Measurements from ENCODE around the gene TNS1.
A peak's percentile ranks its signal among the peaks of the same experiment; 100 is the strongest.

The TNS1 gene

GRCh38 chr2:217997510-217997909, 5.3 kb downstream of the TNS1 start:
- no peak for DNase-seq

DNA sequence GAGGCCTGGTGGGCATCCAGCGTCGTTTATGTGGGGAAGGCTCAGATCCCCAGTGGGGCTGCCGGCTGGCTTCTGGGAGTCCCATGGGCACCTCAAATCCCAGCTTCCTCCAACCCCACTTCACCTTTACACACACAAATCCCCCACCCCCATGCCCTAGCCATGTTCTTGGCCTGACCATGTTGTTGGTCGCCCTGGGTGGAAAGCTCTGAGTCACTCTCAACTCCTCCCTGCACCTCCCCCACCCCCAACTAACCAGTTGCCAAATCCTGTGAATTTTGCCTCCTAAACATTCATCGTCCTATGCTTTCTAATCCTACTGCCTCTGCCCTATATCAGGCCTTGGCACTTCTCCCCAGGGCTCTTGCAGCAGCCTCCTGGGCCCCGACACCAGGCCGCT, 6.4 kb downstream of the TNS1 start:
- DNase-seq: no peak

DNA sequence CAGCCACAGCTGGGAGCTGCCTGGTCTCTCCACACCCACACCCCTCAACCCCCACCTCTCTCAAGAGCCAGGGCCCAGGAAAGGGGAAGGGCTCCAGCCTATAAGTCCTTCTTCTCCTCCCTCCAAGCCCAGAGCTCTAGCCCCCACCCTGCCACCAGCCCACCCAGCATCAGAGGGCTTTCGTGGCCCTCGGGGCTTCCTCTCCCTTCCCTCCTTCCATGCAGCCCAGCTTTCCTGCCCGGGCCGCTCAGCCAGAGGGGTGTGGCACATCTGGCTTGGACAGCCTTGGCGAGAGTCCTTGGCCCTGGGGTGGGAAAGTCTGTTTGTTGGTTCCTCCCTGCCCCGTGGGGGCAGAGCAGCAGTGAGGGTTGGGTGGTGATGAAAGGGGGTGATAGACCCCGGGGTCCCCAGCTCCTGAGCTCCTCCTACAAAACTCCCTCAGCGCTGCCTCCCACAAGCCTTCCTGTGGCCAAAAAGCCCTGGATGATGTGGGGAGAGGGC, 7.0 kb downstream of the TNS1 start:
- no peak for DNase-seq

- DNase-seq: no peak
These were observed 8.0 kb downstream of the TNS1 start for GRCh38 chr2:217994776-217995274.

DNA sequence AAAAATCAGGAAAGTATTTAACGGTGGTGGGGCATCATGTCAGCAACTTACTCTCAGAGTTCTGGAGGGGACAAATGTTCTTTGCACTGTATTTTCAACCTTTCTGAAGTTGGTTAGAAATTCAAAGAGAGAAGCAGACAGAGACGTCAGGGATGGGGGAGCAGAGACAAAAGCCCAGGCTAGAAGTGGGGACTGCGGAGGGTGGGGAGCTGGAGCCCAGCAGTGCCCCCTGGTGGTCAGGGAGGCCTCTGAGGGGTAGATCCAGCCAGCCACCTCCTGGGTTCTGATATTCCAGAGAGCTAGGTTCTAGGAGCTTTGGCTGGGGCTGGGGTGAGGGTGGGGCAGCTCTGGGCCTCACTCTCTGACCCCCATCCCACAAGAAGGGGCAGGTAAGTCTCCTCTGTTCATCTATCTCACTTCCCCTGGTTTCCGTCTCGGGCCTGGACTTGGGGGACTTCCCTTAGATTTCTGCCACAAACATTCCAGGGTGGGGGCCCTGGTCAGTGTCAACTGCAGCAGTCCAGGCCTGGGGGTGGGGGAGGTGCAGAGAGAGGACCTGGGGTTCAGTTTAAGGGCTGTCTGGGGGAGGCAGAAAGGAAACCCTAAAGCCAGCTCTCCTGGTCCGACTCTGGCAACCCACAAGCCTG, 8.9 kb downstream of the TNS1 start:
- peak; percentile 24 to 42 for DNase-seq

DNA sequence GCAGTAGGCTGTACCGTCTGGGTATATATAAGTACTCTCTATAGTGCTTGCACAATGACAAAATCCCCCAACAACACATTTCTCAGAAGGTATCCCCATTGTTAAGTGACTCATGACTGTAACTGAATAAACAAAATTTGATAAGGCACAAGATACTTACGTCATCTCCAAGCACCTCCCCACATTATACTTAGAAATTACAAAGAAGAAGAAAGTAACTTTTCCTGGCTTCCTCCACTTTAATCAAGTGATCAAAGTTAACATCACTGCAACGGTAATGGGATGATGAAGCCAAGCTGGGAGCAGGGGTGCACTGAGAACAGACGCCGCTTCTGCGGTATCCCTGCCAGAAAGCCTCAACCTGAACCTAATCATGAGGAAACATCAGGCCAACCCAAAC, 9.7 kb downstream of the TNS1 start:
- no peak for DNase-seq

DNA sequence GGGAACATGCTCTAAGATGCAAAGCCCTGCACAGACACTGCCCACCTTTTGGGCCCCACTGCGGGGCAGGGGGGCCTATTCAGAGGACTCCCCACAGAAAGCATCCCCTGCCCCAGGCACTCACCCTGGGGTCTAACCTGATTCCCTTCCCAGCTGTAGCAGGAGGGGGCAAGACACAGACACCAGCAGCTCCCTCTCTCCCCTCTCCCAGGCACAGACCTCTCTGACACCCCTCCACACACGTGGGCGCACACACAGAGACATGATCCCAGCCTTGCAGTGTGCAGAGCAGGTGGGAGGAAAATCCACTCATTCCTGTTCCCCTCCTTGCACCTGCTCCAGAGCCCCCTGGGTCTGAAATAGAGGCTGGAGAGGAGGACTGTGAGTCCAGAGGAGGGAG, 10.7 kb downstream of the TNS1 start:
- no peak for DNase-seq

DNA sequence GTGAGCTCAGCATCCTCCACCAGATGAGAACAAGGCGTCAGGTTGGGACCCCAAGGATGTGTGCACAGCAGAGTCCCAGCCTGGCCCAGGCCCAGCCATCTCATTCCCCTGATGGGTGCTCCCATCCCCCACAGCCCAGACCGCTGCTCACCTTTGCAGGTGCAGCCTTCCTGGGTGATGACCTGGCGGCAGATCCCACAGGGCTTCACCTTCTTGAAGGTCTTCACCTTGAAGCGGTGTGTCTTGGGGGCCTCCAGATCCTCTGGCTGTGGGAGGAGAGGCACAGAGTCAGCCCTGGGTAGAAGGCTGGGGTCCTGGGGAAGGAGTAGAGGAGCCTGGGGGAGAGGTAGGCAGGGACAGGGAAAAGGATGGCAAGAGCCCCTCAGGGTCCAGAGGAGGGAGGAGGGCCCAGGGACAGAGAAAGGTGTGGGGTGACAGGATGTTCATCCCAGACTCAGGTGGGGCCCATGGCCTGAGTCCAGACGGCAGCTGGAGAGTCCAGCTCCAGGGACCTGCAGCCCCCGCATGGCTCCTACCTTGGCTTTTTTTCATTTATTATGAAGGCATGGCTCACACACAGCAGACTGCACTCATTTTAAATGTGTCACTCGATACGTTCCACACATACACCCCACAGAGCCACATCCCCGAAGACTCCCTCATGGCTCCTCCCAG, 11.9 kb downstream of the TNS1 start:
- no peak for DNase-seq

DNA sequence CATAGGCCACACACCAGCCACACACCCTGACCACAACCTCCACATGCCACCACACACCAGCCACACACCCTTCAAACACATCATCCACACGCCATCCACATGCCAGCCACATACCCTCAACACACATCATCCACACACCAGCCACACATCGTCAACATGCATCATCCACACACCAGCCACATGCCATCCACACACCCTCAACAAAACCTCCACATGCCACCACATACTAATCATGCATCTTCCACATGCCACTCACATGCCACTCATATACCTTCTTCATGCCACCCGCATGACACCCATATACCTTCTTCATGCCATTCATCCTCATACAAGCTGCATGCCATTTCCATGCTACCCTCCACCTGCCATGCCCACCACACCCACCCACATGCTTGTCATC, 12.4 kb downstream of the TNS1 start:
- DNase-seq: no peak

DNA sequence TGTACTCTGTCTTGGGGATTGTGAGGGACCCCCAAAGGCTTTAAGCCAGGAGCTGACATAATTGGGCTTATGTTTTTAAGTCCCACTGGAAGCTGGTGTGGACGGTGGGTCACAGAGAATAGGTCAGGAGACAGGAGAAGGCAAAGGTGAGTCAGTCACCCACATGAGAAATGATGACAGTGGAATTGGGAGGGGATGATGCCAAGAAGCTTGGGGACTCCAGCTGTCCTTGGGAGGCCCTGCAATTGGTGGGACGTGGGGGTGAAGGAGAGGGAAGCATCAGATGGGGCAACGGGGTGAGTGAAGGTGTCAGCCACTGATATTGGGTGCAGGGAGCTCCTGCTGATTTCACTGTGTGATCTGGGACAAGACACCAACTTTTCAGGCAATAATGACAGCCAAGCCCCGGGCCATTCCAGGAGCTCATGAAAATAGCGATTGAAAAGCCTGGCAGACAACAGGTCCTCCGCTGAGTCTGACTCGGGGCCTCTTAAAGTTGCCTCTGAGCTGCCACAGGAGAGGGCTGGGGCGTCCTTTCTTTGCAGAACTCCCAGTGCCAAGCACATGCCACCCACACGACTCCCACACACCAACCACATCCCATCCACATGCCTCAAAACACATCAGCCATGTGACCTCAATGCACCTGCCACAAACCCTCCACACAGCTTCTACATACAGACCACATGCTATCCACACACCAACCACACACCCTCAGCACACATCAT, 13.4 kb downstream of the TNS1 start:
- no peak for DNase-seq

DNA sequence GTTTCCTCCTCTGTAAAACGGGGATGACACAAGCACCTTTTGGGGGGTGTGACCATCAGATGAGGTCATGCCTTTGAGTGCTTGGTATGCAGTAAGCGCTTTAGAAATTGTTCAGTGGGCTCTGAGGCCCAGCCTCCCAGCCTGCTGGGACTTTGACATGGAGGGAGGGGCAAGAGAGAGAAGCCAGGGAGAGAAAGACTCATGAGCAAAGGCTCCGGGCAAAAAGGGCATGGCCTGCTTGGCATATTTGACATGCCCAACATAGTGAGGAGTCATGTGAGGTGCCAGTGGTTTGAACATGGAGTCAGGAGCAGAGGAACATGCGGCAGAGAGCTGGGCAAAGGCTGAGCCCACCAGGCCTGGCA, 14.0 kb downstream of the TNS1 start:
- no peak for DNase-seq

- peak; percentile 37 to 58 for DNase-seq
These were observed 14.6 kb downstream of the TNS1 start for GRCh38 chr2:217988014-217988839.

DNA sequence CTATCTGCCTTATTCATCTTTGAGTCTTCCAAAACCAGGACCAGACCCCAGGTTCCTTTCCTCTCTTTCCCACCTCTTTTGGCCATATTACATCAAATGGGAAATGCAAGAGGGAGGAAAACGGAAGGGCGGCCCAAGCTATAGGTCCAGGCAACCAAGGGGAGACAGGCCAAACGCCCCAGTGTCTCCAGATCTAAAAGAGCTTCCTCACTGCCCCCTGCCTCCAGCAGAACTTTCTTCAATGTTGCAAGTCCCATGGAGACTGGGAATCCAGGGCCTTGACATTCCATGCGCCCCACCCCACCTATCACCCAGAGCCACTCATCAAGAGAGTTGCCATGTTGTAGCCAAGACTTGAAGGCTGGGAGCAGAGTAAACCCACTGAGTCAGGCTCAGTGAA, 15.4 kb downstream of the TNS1 start:
- no peak for DNase-seq

- DNase-seq: no peak
These were observed 16.4 kb downstream of the TNS1 start for GRCh38 chr2:217986256-217986961.

DNA sequence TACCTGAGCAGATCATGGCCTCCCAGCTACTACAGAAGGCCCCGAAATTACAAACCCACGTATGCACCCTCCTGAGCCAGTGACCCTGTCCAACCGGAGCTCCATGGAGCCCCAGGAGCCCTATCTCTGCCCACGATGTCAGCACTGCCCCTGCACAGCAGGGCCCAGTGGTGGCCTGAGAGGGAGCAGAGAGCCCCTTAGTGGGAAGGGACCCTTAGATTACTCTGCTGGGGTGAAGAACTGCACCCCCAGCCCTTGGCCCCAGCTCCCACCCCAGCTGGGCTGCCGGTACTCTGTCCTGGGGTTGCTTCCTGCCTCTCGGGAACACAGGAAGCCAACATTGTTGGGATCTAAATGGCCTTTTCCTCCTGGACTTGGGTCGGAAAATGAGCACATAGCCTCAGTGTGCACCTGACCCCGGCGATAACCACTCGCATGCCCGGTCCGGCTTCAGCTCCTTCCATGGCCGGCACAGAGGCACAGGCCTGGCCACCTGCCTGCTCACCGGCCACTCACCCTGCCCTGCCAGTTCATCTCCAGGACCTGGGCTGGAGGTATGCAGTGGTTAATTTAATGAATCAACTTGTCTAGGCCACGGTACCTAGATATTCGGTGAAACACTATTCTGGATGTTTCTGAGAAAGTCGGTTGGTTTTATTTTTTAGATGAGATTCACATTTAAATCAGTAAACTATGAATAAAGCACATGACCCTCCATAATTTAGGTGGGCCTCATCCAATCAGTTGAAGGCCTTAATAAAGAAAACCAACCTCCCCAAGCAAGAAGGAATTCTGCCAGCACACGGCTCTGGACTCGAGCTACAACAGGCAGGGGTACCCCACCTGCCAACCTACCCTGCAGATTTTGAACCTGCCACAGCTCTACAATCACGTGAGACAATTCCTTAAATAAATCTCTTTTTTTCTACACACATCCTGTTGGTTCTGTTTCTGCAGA, 19.2 kb downstream of the TNS1 start:
- DNase-seq: no peak

- no peak for DNase-seq
These were observed 20.8 kb downstream of the TNS1 start for GRCh38 chr2:217981971-217982370.

- peak in 1 of 2 experiments; percentile 5 for DNase-seq
These were observed 21.6 kb downstream of the TNS1 start for GRCh38 chr2:217981084-217981730.

DNA sequence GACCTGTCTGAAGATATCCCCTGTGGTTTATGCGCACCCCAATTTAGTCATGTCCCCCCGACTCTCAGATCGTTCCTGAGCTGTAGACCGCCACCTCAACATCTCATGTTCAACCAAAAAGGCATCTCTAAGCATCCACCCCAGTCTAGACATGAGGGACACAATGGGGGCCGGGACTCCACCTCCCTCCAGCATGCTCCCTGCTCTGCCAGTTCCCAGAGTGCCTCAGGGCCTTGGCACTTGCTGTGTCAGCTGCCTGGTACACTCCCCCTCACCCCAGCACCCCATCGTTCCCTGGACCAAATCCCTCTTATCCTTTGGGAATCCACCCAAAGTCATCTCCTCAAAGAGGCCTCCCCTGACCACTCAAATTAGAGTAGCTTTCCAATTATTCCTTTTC, 22.2 kb downstream of the TNS1 start:
- DNase-seq: no peak

GRCh38 chr2:217980036-217980435, 22.8 kb downstream of the TNS1 start:
- DNase-seq: no peak

DNA sequence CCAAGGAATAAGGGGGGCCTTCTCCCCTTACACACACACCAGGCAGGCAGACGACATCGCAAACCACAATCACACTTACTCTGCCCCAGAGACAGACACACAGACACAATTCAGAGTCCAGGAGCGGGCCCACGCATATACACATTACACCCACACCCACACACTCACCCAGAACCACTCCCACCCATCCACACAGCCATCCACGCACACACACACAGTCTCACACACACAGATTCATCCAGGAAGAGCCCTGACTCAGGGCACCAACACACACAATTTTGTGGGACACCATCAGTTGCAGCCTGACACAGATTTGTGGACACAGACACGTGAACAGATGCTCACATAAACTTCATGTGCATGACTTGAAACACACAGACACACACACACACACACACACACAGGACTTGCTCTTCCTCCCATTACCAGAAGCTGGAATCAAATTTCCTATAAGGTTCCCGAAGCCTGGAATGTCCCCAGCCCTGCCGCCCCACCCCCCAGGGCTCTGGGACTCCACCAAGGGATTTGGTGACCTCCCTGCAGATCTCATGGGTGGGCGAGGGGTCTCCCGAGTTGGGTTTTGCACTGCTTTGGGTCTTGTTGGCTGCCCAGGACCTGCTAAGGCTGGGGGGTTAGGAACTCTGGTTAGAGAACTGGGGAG, 23.5 kb downstream of the TNS1 start:
- no peak for DNase-seq

Measured in NCI-H2081 (cell line).